Activated CD8-positive, alpha-beta memory T cell treated with anti-CD3 and anti-CD28 coated beads for 48 hours (primary cell): ENCODE measurements around the gene FGF1.
"Not testable (repeated sequence)": the region's sequence is repeated elsewhere in the genome, so short reads cannot be mapped to it uniquely, and the experiment has no call there.

Source experiments
- DNase-seq, 3 experiments: peaks; one replicate each; pipeline ENCODE4 v3.0.0-alpha.2; 2020; ENCODE audit warnings: low read depth in 2 of 3, low spot score in 2 of 3

Gene FGF1

DNA sequence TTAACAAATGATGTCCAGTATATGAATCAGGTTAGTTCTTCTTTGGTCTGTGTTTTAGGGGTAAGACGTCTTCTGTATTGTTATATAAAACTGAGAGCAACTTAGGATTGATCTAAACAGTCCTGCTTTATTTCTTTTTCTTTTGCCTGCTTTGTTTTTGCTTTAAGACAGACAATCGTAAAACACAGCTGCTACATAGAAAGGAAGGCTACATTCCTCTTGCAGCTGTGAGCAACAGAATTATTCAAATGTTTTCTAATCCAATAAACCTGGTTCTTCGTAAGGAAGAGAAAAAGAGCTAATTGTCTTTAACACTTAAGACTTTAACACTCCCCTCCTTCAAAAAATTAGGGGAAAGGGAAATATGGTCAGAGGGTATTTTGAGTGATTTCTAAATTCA, 14.6 kb downstream of the FGF1 start:
- no peak for DNase-seq

DNA sequence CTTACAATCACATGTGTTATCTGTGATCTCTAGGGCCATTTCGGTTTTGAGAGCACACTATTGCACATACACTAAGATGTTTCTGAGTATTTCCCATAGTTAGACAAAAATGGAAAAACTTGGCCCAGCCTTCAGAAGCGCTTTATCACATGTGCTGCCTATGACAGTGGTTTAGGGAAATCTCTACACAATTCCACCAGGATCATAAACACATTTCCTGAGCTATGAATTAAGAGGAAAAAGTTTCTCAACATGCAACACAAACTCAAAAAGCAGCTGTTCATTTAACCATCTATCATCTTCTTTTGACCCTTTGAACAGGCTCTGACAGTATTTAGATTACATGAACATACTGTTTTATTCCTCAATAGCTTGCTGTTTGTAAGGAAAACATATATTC, 15.1 kb downstream of the FGF1 start:
- no peak for DNase-seq

DNA sequence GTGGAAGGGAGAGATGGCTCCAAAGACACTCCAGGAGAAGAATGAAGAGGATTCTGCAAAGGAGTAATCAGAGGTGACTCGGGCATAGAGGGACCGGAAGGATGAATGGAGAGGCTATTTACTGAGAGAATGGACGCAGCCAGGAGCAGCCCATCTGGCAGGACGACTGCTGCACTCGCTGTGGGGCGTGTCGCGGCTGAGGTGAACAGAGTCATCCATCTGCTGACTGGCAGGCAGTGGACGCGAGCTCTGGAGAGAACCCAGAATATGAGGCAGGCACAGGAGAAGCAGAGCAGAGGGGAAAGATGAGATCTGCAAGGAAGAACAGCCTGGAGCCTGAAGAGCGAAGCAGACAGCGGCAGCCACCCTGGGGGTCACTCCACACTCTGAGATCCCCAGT, 16.4 kb downstream of the FGF1 start:
- no peak for DNase-seq

DNA sequence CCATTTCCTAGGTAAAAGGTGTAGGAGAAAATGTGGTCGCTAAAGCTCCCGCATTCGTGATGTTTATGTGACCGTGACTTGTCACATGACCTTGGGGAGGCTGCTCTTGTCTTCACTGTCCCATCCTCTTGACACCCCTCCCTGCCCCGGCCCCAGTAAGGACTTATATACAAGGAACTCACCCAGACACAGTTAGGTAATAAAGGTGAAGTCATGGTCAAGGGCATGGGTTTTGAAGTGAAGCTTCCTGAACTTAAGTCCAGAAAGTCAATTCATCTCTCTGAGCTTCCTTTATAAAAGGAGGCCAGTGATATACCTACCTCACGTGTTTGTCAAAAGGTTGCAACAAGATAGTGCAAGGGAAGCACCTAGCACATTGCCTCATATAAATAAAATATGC, 17.6 kb downstream of the FGF1 start:
- DNase-seq = no peak

DNA sequence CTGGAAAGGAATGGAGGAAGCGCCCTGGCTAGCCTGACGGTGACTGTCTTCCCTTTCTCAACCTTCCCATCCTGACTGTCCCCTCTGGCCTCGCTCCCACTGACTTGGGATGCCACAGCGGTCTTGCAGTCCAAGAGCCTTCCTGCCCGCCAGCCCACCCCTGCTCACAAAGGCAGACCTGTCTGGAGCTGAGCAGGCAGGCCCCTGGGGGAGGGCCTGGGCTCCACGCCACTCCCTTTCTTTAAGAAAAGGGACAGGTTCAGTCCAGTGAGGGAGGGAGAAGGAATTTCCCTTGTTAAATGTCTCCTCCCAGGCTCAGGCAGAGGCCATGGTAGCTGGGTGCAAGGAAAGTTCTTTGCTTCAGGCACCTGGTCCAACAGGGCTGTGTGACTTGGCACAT, 18.1 kb downstream of the FGF1 start:
- no peak for DNase-seq

DNA sequence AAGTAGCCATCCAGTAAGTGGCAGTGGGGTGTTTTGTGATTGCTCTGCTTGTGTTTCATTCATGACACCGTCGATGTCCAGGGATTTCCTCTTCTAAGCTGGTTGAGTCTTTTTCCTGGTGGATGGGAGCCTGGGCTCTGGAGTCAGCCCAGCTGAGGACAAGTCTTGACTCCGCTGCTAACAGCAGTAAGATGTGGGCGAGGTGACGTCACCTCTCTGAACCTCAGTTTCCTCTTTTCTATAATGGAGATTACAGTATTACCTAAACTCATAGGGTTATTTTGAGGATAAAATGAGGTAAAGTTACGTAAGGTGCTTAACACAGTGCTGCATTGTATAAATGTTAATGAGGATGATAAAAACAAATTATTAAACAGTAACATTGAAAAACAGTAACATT, 21.3 kb downstream of the FGF1 start:
- no peak for DNase-seq

DNA sequence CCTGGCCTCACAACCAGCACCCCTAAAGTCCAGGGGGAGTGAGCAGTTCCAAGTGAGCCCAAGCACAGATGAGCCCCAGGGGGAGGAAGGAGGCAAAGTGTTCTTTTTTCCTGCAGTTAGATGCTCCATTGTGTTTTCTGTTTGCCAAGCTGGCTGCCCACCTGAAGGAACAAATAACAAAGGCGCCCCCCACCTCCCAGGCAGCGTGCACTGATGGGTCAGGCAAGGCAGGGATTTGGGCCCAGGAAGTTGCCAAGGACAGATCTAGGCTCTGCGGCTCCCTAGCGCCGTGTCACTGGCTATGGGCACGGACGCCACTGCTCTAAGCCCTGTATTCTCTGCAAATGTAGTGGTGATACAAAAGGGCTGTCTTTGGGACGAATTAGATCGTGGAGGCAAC, 21.8 kb downstream of the FGF1 start:
- DNase-seq = no peak

DNA sequence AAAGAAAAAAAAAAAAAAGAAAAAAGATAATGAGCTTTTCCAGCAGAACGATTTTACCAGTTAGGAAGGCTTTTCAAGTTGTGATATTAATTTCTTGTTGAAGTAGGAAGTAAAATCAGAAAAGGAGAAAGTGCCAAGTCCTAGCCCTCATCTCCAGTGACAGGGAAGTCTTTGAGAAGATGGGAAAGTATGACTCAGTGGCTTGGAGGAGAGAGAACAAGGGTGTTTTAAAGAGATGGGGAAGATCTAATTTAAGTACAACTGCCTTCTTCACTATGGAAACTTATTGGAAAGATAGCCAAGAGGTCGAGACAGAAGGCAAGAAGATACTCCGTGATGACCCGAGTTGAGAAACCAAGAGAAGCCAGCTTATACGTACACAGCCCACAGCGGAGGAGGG, 22.6 kb downstream of the FGF1 start:
- DNase-seq = no peak

DNA sequence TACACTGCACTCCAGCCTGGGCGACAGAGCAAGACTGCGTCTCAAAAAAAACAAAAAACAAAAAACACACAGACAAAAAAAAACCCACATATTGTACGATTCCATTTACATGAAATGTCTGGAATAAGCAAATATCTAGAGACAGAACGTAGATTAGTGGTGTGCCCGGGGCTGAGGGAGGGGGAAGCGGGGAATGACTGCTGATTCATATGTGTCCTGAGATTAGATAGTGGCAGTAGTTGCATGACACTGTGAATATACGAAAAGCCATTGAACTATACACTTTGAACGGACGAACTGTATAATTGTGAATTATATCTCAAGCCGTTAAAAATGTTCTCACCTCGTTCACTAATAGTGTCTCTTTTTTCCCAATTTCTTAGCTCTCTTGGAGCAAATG, 23.9 kb downstream of the FGF1 start:
- DNase-seq = no peak

DNA sequence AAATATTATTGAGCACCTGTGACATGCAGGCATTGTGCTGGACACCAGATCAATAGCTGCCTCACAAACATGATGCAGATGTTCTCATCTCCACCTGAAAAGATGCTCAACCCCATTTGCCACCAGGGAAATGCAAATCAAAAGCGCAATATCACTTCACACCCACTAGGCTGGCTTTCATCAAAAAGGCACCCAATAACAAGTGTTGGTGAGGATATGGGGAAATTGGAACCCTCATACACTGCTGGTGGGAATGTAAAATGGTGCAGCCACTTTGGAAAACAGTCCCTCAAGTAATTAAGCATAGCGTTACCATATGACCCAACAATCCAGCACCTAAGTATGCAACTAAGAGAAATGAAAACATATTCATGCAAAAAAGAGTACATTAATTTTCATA, 24.7 kb downstream of the FGF1 start:
- DNase-seq = no peak

DNA sequence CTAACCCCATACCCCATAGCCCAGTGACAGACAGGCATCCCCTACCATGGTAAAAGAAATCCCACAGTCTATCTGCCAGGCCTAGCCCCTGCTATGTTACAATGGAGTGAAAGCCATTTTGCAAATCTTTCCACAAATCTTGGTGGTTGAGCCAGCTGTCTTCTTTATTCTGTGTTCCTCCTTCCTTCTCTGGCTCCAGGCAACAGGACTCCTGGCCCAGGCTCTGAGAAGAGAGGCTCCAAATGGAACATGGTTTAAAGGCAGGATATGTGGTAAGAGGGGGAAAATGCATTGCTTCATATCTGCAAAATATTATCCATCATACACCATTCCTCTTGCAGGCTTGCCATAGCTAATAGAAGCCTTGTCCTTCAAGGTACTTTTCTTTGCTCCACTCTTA, 25.2 kb downstream of the FGF1 start:
- no peak for DNase-seq

DNA sequence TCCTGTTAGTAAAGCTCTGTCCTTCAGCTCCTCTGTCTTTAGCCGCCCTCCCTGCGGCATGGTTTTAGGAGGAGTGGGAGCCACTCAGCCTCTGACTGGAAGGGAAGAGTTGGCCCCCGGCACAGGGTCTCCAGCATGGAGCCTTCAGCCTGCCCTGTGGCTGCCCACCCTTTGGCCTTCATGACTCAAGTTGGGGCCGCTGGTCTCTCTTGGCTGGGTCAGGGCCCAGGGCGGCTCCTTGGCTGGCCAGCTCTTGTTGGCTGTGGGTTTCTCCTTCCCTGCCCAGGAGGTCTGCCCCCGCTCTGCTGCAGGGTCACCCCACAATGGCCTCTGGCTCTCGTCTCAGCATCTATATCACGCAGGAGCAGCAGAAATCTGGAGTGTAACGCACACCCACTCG, 25.7 kb downstream of the FGF1 start:
- no peak for DNase-seq

DNA sequence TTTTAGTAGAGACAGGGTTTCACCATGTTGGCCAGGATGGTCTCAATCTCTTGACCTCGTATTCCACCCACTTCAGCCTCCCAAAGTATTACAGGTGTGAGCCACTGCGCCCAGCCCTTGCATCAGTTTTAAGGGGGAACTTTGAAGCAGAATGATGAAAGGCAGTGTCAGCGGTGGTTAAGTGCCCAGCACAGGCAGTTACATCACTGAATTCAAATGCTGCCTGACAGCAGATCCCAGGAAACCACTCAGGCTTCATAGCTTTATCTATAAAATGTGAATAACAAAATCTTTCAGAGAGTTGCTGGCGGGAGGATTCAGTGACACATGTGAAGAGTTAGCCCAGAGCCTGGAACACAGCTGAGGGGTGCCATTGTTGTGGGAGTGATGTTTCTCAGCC, 26.5 kb downstream of the FGF1 start:
- no peak for DNase-seq

DNA sequence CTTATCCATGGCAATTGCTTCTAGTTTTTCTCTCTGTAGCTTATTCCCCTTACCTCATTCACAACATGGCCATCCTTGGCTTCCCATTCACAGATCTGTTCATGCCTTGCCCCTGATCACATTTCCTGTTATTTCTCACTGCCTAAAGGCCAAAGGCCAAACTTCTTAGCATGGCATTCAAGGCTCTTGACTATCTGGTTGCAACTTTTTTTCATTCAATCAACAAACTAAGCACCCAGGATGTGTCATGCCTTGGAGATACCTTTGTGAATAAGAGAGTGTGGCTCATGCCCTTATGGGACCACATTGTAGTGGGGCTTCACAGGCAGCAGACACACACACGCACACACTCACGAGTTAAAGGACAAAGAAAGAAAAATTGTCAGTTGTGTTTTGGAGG, 27.6 kb downstream of the FGF1 start:
- DNase-seq = no peak

DNA sequence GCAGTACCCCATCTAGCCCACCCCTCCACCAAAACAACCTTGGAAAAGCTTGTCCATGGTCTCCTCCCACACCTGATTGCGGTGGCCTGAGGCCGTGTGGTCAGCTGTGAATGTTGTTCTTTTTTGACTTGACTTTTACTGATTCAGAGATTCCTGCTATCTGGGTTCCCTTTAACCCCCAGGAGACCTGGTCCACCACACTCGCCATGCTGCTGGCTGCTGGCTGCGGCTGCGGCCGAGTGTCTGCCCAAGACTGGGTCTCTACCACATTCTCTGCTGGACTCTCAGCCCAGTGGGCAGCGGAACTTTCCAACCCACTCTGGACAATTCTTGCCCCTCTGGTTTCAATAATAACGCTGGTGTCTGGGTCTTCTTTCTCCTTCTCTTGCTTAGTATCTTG, 28.4 kb downstream of the FGF1 start:
- no peak for DNase-seq

DNA sequence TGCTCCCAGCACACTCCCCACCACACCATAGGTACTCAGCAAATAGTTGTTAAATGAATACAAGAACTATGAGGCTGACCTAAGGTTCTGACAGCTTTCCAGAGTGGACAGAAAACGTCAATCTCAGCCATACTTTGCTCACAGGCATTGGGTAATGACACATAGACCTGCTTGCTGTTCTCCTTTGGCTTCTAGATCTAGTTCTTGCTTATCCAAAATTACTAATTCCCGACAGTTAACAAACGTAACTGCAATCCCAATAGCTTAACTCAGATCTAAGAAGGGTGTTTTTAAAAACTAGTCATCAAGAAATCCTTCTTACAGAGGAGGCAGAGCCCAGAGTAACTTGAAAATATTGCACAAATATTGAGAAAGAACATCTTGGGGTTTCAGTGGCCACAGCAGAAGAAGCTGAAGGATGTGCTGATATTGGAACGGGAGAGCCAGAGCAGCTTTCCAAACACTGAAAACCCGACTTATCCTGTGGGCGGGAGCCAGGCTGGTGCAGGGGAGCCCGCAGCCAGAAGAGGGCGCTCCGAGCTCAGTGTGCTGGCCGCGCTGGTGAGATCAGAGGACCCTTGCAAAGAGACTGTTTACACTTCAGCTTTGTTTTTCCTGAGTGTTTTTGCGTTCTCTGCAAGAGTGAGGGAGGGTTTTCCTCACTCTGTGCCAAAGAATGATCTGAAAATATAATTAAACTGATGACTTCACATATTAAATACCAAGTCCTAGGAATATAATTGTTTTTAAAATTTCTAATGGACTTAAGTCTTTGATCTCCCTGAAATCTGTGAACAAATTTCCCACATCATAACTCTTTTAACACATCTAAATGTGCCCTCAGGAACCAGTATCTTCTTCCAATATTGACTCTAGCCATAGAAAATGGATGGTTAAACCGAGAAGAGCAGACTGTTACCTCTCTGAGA, 30.3 kb downstream of the FGF1 start:
- peak; percentile 38 to 59 (median 47) for DNase-seq

DNA sequence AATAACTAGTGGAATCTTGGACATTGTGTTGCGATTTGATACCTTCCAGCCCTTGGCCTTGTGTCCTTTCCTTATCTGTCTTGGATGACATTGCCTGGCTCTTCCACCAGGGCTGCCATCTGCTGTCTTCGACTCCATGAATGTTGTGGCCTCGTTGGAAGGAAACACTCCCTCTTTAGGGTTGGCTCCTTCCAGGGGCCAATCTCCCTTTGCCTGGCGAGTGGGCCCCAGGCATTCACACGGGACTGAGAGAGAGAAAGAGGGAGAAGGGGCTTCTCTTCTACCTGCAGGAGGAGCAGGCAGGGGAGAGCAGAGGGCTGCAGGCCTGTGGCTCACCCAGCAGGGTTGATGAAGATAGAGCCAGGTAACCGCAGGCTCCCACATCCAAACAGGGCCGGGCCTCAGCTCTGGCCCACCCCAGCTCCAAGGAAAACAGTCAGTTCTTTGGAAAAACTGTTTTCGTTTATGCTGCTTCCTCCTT, 31.3 kb downstream of the FGF1 start:
- DNase-seq = no peak

DNA sequence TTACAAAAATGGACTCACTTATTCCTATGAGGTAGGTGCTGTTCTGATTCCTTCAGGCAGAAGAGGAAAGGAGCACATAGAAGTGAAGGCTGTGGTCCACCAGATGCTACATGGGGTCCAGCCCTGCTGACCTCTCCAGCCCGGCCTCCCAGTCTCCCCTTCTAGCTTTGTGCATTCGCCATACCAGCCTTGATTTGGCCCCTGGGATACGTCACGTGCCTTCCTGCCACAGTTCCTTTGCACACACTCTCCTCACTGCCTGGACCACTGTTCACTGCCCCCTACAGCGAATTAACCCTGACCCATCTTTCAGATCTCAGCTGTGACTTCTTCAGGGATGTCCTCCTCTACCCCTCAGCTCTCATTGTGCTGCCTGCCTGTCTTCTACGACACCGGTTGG, 32.6 kb downstream of the FGF1 start:
- no peak for DNase-seq

DNA sequence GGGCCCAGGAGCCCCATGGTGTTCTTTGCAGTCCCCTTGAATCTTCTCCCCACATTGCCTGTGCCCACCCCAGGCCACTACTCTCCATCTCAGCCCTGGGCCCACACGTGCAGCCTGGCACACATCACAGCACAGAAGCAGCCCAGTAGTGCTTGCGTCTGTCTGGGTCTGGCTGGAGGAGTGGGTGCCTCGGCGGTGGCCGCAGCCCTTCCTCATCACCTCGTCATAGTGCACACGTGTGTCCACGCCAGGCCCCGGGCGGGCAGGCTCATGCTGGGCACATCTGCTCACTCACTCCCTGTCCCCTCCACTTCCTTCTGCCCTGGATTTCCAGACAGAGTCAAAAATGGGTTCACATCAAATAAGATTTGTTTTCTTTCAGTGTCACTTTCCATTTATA, 33.3 kb downstream of the FGF1 start:
- DNase-seq = no peak

DNA sequence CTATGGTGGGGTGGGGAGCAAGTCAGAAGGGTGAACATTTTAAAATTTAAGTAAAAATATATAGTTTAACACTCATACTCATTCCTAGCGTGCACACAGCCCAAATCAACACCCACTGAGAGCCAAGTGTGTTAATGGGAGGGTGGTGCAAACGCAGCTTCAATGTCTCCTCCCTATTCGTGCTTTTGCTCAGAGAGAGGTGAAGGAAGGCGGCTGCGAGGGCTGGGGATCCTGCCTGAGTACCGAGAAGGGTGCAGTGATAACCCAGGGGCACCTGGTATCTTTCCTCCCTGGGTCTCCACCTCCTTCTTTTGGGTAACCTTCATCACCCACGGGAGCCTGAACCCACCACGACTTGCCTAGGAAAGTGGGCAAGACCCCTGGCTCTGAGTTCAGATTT, 35.0 kb downstream of the FGF1 start:
- no peak for DNase-seq

DNA sequence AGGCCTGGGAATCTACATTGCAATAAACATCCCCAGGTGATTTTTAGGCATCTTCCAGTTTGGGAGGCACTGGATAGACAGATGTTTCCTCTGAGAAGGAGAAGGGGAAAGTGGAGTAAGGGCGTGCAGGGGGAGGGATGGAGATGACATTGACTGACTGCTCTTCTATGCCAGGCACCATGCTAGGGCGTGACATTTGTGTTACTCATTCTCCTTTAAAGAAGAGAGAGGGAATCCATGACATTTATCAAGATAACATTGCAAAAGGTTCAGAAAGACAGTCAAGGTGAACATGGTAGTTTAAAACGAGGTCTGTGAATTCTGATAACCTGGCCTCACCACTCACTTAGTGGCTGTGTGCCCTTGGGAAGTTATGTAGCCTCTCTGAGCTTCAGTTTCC, 35.8 kb downstream of the FGF1 start:
- no peak for DNase-seq

DNA sequence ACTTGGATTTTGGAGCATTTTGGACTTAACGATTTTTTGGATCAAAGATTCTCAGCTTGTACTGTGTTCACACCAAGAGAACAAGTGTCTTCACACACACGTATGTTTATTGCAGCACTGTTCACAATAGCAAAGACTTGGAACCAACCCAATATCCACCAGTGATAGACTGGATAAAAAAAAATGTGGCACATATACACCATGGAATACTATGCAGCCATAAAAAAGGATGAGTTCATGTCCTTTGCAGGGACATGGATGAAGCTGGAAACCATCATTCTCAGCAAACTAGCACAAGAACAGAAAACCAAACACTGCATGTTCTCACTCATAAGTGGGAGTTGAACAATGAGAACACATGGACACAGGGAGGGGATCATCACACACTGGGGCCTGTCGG, 37.8 kb downstream of the FGF1 start:
- not testable (repeated sequence) for DNase-seq

DNA sequence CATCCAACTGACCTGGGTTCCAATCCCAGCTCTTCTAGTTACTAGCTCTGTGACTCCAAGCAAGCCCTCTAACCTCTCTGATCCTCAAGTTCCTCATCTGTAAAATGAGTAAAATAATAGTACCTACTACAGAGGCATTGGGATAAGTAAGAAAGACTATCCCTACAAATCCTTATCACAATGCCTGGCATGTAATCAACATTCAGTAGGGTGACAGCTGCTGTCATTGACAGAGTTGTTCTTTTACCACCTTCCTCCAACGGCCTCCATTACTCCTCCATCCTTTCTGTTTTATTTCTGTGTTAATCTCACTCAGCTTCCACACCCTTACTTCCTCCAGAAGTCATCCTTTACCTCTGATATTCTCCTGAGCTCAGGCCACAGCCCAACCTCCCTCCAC, 40.4 kb downstream of the FGF1 start:
- DNase-seq = no peak
